ENCODE measurements around the gene OGFR.
A peak's percentile ranks its signal among the peaks of the same experiment; 100 is the strongest.
"Not testable (repeated sequence)": the region's sequence is repeated elsewhere in the genome, so short reads cannot be mapped to it uniquely, and the experiment has no call there.

The OGFR gene

DNA sequence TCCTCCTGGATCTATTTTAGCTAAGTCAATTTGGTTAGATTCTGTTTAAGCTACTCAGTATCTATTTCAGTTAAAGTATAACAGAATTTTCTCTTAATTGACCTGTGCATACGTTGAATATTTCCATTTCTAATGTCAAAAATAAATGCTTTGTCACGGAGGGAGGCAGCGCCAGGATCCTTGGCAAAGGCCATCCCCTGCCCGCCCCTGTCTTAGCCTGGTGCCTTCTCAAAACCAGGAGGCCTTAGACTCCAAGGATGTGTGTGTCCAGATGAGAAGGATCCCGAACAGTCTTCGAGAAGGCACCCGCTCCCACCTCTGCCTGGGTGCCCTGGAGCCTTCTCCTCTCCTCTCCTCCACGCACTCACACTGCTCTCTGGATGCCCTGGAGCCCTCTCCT lies 34.6 kb downstream of the OGFR start:
- DNase-seq (ENCODE audit: low read depth, low spot score), result no peak

GRCh38 chr20:62839816-62840215 lies 35.2 kb downstream of the OGFR start:
- no peak for DNase-seq (ENCODE audit: low read depth, low spot score)

GRCh38 chr20:62840244-62841197 lies 35.9 kb downstream of the OGFR start:
- DNase-seq (ENCODE audit: low read depth, low spot score), result no peak

DNA sequence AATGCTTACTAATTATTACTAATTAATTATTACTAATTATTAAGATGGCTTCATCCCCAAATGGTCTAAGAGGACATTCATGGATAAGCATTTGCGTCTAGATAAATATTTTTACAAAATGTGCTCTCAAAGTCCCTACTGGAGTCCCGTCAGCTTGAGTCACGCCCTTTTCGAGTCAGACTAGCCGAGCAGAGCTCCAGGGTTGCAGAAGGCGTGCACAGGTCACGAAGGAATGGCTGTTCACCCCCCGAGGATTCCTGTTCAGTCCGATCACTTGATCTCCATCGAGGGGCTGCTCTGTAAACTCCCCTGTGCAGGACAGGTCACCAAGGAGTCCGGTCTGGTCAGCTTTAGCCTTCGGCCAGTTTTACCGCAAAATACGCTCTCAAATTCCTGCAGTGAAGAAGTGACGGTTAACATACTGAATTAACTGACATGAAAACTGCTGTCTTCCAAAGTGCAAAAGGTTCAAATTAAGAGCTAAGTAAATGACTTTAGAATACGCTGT lies 37.1 kb downstream of the OGFR start:
- no peak for DNase-seq (ENCODE audit: low read depth, low spot score)

DNA sequence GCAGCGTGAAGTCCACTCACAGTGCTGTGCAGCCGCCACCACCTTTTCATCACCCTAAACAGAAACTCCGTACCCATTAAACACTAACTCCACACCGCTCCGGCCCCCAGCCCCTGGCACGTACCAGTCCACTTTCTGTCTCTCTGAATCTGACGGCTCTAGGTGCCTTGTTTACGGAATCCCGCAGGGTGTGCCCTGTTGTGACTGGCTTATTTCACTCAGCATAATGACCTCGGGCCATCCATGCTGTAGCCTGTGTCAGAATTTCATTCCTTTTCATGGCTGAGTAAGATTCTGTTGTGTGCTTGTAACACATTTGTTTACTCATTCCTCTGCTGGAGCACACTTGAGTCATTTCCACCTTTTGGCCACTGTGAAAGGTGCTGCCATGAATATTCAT lies 39.0 kb downstream of the OGFR start:
- DNase-seq (ENCODE audit: low read depth, low spot score), result no peak

DNA sequence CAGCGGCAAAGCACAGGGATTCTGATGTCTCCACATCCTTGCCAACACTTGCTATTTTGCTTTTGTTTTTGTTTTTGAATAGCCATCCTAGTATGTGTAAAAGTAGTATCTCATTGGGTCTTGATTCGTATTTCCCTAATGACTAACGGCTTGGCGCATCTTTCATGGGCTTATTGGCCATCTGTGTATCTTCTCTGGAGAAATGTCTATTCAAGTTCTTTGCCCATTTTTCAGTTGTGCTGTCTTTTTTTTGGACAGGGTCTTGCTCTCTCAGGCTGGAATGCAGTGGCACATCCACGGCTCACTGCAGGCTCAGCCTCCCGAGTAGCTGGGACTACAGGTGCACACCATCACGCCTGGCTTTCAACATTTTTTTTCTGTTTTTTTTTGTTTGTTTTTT lies 39.5 kb downstream of the OGFR start:
- DNase-seq (ENCODE audit: low read depth, low spot score), result no peak

DNA sequence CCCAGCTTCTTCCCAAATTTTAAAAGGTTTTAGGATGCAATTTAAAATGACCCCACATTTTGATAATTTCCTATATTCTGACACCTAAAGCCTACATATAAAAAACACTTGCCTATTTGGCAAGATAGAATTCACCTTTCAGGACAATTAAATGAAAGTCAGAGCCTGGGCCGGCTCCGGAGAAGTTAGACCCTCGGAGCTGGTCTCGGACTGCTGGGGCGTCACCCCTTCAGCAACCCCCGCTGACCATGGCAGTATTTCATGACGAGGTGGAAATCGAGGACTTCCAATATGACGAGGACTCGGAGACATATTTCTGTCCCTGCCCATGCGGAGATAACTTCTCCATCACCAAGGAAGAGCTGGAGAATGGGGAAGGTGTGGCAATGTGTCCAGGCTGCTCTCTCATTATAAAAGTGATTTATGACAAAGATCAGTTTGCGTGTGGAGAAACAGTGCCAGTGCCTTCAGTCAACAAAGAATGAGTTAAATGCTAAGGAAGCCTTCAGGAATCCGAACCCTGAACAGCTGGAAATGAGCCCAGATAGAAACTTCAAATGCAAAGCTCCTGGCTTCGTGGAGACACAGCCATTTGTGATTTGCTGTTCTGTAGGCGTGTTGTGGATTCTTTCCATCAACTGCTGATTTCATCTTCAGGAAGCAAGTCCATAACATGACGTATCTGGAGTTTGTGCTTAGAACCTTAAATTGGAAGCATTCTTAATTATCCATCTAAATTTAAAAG lies 41.0 kb downstream of the OGFR start:
- no peak for DNase-seq (ENCODE audit: low read depth, low spot score)

DNA sequence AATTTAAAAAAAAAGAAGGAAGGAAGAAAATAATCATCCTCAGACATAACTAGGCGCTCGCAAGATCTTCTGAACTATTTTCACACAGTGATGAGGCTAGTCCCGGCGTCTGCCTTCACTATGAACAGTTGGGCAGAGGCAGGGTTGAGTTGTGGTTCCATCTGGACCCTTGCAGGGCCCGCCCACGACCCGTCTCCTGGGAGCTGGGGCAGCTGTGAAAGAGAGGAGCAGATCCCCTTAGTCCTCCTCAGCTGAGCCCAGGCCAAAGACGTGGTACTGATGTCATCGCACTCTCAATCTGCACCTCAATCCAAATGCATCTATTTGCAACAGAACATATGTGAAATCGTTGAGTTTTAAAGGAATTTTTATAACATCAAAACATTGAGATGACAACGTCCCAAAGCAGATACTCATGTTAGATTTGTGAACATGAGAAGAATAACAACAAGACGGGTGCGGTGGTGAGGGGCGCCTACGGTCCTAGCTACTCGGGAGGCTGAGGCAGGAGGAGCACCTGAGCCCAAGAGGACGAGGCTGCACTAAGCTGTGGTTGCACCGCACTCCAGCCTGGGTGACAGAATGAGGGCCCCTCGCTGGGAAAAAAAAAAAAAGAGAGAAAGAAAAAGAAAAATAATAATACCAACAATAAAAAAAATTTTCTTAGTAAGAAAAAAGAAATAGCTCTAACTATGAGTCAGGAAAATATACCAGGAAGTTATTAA lies 41.7 kb downstream of the OGFR start:
- DNase-seq (ENCODE audit: low read depth, low spot score), result no peak

- DNase-seq (ENCODE audit: low read depth, low spot score), result not testable (repeated sequence)
These were observed 44.3 kb downstream of the OGFR start for GRCh38 chr20:62848917-62849316.

GRCh38 chr20:62849431-62849830 lies 44.8 kb downstream of the OGFR start:
- DNase-seq (ENCODE audit: low read depth, low spot score), result no peak

GRCh38 chr20:62850333-62850974 lies 45.8 kb downstream of the OGFR start:
- DNase-seq (ENCODE audit: low read depth, low spot score), result no peak

DNA sequence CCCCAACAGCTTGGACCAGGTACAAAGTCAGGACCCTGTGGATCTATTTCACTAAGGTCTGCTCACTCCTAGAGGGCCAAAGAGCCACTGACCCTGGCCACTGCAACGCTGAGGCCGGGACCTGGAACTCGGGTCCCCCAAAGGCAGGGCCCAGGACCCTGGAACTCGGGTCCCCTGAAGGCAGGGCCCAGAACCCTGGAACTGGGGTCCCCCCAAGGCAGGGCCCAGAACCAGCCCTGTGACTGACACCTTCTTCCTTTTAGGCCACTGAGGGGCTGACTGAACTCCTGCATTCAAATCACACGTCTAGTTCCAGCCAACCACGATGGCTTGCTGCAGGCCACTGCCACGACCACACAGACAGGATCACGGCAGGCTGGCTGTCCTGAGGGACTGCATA lies 47.6 kb downstream of the OGFR start:
- DNase-seq (ENCODE audit: low read depth, low spot score), result no peak

DNA sequence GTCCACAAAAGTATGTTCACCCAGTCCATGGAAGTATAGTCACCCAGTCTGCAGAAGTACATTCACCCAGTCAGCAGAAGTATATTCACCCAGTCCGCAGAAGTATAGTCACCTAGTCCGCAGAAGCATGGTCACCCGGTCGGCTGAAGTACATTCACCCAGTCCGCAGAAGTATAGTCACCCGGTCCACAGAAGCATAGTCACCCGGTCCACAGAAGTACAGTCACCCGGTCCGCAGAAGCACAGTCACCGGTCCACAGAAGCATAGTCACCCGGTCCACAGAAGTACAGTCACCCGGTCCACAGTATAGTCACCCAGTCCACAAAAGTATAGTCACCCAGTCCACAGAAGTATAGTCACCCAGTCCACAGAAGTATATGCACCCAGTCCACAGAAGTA lies 48.2 kb downstream of the OGFR start:
- DNase-seq (ENCODE audit: low read depth, low spot score), result no peak

GRCh38 chr20:62853304-62853703 lies 48.7 kb downstream of the OGFR start:
- DNase-seq (ENCODE audit: low read depth, low spot score), result not testable (repeated sequence)

GRCh38 chr20:62854121-62854520 lies 49.5 kb downstream of the OGFR start:
- no peak for DNase-seq (ENCODE audit: low read depth, low spot score)

DNA sequence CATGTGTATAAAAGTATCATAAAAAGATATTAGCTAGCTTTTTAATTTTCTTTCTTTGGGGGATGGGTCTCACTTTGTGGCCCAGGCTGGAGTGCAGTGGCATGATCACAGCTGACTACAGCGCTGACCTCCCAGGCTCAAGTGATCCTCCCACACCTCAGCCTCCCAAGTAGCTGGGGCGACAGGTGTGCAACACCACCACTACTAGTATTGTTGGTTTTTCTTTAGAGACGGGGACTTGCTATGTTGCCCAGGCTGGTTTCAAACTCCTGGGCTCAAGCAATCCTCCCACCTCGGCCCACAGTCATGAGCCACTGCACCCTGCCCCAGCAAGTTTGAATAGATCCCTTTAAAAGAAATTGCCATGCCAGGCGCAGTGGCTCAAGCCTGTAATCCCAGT lies 50.5 kb downstream of the OGFR start:
- DNase-seq (ENCODE audit: low read depth, low spot score), result no peak

- DNase-seq (ENCODE audit: low read depth, low spot score), result no peak
These were observed 52.4 kb downstream of the OGFR start for GRCh38 chr20:62856931-62857619.

DNA sequence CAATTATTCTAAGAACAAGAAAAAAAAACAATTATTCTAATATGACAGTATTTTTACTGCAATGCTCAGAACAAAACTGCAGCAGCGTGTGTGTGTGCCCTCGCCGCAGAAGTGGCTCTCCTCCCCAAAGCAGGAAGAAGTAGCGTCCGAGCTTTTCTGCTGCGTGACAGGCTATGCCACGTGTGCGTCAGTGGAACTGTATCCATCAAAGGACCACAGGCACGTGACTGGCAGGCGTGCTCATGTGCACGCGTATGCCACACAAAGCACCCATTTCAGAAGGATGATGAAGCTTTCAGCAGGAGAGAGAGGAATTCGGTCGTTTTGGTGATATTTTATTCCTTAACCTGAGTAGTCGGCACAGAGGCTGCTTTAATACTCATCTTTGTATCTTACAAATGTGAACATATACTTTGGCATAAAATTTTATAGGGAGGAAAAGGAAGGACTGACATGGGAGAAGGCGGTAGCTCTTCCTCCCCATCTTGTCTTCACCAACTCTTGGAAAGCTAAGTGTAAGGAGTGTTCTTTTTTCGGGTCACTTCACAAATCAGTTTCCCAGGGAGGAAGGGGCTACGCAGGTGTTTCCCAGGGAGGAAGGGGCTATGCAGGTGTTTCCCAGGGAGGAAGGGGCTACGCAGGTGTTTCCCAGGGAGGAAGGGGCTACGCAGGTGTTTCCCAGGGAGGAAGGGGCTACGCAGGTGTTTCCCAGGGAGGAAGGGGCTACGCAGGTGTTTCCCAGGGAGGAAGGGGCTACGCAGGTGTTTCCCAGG lies 53.6 kb downstream of the OGFR start:
- DNase-seq (ENCODE audit: low read depth, low spot score), result no peak

- DNase-seq (ENCODE audit: low read depth, low spot score), result no peak
These were observed 55.1 kb downstream of the OGFR start for GRCh38 chr20:62859721-62860120.

GRCh38 chr20:62860391-62860923 lies 55.8 kb downstream of the OGFR start:
- peak; percentile 50 for DNase-seq (ENCODE audit: low read depth, low spot score)

Data from ELF-1 (cell line).